ENCODE measurements around the gene RAD51B. TPM values are rescaled to one million over a fixed set of nuclear protein-coding genes. Genes with fewer than 3 reads are reported as not detected.
A peak's percentile ranks its signal among the peaks of the same experiment; 100 is the strongest.

Gene RAD51B
- total RNA-seq, 1 experiment from 2014 or later, result 28.9 TPM

- in situ Hi-C loops (cut with HindIII; ENCODE audit: low pct_unique_long_range_greater_than_20kb, low sequenced_read_pairs), result no loop called here
- DNase-seq (ENCODE audit: low read depth, low spot score), result no peak
Observed at GRCh38 chr14:68714991-68715924, 895.7 kb downstream of the RAD51B start.

GRCh38 chr14:68716698-68717097 lies 897.1 kb downstream of the RAD51B start:
- in situ Hi-C loops (cut with HindIII; ENCODE audit: low pct_unique_long_range_greater_than_20kb, low sequenced_read_pairs), result no loop called here
- peak; percentile 35 for DNase-seq (ENCODE audit: low read depth, low spot score)

- DNase-seq (ENCODE audit: low read depth, low spot score), result peak; percentile 61
- in situ Hi-C loops (cut with HindIII; ENCODE audit: low pct_unique_long_range_greater_than_20kb, low sequenced_read_pairs), result no loop called here
Observed at GRCh38 chr14:68718023-68718990, 898.7 kb downstream of the RAD51B start.

GRCh38 chr14:68719634-68720384 lies 900.2 kb downstream of the RAD51B start:
- DNase-seq (ENCODE audit: low read depth, low spot score), result no peak
- in situ Hi-C loops (cut with HindIII; ENCODE audit: low pct_unique_long_range_greater_than_20kb, low sequenced_read_pairs), result no loop called here

- no peak for DNase-seq (ENCODE audit: low read depth, low spot score)
- in situ Hi-C loops (cut with HindIII; ENCODE audit: low pct_unique_long_range_greater_than_20kb, low sequenced_read_pairs), result no loop called here
Observed at GRCh38 chr14:68722186-68722585, 902.6 kb downstream of the RAD51B start.

GRCh38 chr14:68722968-68723566 lies 903.5 kb downstream of the RAD51B start:
- no peak for DNase-seq (ENCODE audit: low read depth, low spot score)
- in situ Hi-C loops (cut with HindIII; ENCODE audit: low pct_unique_long_range_greater_than_20kb, low sequenced_read_pairs), result no loop called here

- in situ Hi-C loops (cut with HindIII; ENCODE audit: low pct_unique_long_range_greater_than_20kb, low sequenced_read_pairs), result no loop called here
Observed at GRCh38 chr14:68723808-68724268, 904.3 kb downstream of the RAD51B start.

GRCh38 chr14:68724914-68725313 lies 905.3 kb downstream of the RAD51B start:
- DNase-seq (ENCODE audit: low read depth, low spot score), result no peak
- in situ Hi-C loops (cut with HindIII; ENCODE audit: low pct_unique_long_range_greater_than_20kb, low sequenced_read_pairs), result no loop called here

More at GRCh38 chr14:68723808-68724268, 904.3 kb downstream of the RAD51B start:
- no peak for DNase-seq (ENCODE audit: low read depth, low spot score)

- in situ Hi-C loops (cut with HindIII; ENCODE audit: low pct_unique_long_range_greater_than_20kb, low sequenced_read_pairs), result no loop called here
- DNase-seq (ENCODE audit: low read depth, low spot score), result no peak
Observed at GRCh38 chr14:68726093-68726695, 906.6 kb downstream of the RAD51B start.

- no peak for DNase-seq (ENCODE audit: low read depth, low spot score)
- in situ Hi-C loops (cut with HindIII; ENCODE audit: low pct_unique_long_range_greater_than_20kb, low sequenced_read_pairs), result no loop called here
Observed at GRCh38 chr14:68727315-68728047, 907.9 kb downstream of the RAD51B start.

GRCh38 chr14:68728342-68729106 lies 908.9 kb downstream of the RAD51B start:
- DNase-seq (ENCODE audit: low read depth, low spot score), result no peak
- in situ Hi-C loops (cut with HindIII; ENCODE audit: low pct_unique_long_range_greater_than_20kb, low sequenced_read_pairs), result no loop called here

GRCh38 chr14:68729556-68729955 lies 910.0 kb downstream of the RAD51B start:
- DNase-seq (ENCODE audit: low read depth, low spot score), result no peak
- in situ Hi-C loops (cut with HindIII; ENCODE audit: low pct_unique_long_range_greater_than_20kb, low sequenced_read_pairs), result no loop called here

GRCh38 chr14:68730348-68730747 lies 910.8 kb downstream of the RAD51B start:
- DNase-seq (ENCODE audit: low read depth, low spot score), result no peak
- in situ Hi-C loops (cut with HindIII; ENCODE audit: low pct_unique_long_range_greater_than_20kb, low sequenced_read_pairs), result no loop called here

- in situ Hi-C loops (cut with HindIII; ENCODE audit: low pct_unique_long_range_greater_than_20kb, low sequenced_read_pairs), result no loop called here
- no peak for DNase-seq (ENCODE audit: low read depth, low spot score)
Observed at GRCh38 chr14:68730811-68731425, 911.3 kb downstream of the RAD51B start.

Measured in SK-MEL-5 (cell line).